ENCODE measurements around the gene STK32B. TPM values are rescaled to one million over a fixed set of nuclear protein-coding genes. Genes with fewer than 3 reads are reported as not detected.

STK32B gene
- total and polyA plus RNA-seq, 9 of the 15 experiments (the other 6 are each of a cell fraction or from before 2014, with no cell fraction given), result 0.03 to 0.20 (median 0.07) TPM; not detected in 2

GRCh38 chr4:5012958-5013357 lies 38.3 kb upstream of the STK32B start:
- BruUV-seq (replicated peaks), result no TSS peak
- Histone ChIP-seq H3K9me3 (replicated peaks; ENCODE audit: control insufficient read depth, insufficient read depth, low read depth, low read length) (no peaks in the 10 kb centered on the region), H2AFZ (ENCODE audit: low read depth, low read length) (no peak overlapping the region), H3K4me3 (no peak overlapping the region), H4K20me1 (replicated peaks; ENCODE audit: control insufficient read depth, insufficient read depth, low read length) (no peaks in the 10 kb centered on the region), H3K9ac (ENCODE audit: insufficient read depth in 1 of 2, low read depth in 2 of 2, low read length in 2 of 2) (no peak overlapping the region), H3K4me2 (ENCODE audit: insufficient read depth, low read length) (no peak overlapping the region), H3K4me1 (replicated peaks in 1 of 2; ENCODE audit: control insufficient read depth in 2 of 2, insufficient read depth in 2 of 2, low read length in 2 of 2) (peaks cover 0 to 2% of the 10 kb centered on the region in 2 experiments; a peak in 3 of 5 replicates), H3K79me2 (ENCODE audit: control insufficient read depth, insufficient read depth, low read length) (no peaks in the 10 kb centered on the region), H3K9me1 (ENCODE audit: control insufficient read depth, insufficient read depth, low read length) (no peaks in the 10 kb centered on the region), H3K27ac (ENCODE audit: extremely low read depth, low read depth, low read length) (no peak overlapping the region), H3K36me3 (ENCODE audit: control insufficient read depth, insufficient read depth, low read length) (no peaks in the 10 kb centered on the region; the same call in 2 of the 3 replicates), H3K27me3 (ENCODE audit: control insufficient read depth in 2 of 2, insufficient read depth in 2 of 2, low read length in 2 of 2) (peaks cover 2 to 28% of the 10 kb centered on the region in 2 experiments; a peak in 3 of 5 replicates)
- POLR2A ChIA-PET, result no interaction called here
- TF ChIP-seq ZNF140 (CRISPR knock-in tag; IDR thresholded peaks at IDR 0.05), result no peak
- no peak for TF ChIP-seq ZNF445 (CRISPR knock-in tag; IDR thresholded peaks at IDR 0.05; ENCODE audit: low read depth)
- TF ChIP-seq CREM (IDR thresholded peaks at IDR 0.05; ENCODE audit: low read depth), result no peak
- TF ChIP-seq PML (IDR thresholded peaks at IDR 0.05; ENCODE audit: low read length), result no peak
- no peak for TF ChIP-seq ZNF280B (CRISPR knock-in tag; IDR thresholded peaks at IDR 0.05)
- no peak for TF ChIP-seq GABPA (tag; conservative IDR thresholded peaks at IDR 0.05; ENCODE audit: low read depth)
- TF ChIP-seq RREB1 (CRISPR knock-in tag; IDR thresholded peaks at IDR 0.05), result no peak
- no peak for TF ChIP-seq ARID1B (IDR thresholded peaks at IDR 0.05)
- TF ChIP-seq MAX (CRISPR knock-in tag; IDR thresholded peaks at IDR 0.05), result no peak
- TF ChIP-seq BRCA1 (IDR thresholded peaks at IDR 0.05), result no peak
- TF ChIP-seq BRCA1 (CRISPR knock-in tag; IDR thresholded peaks at IDR 0.05), result no peak
- ATAC-seq (no peak), FAIRE-seq (no peak), DNase-seq (ENCODE audit: extremely low read depth in 1 of 4, low spot score in 3 of 4) (no peak)
- intact Hi-C loops (cut with micrococcal nuclease), result no loop called here
- in situ Hi-C loops (cut with MboI), result no loop called here
- 44% methylated on average over 2 of the region's 2 CpGs for WGBS (ENCODE audit: insufficient coverage, low coverage, missing lambda C conversion rate)
- CTCF ChIA-PET (ENCODE audit: low intra/inter-chr PET ratio), result no interaction called here
